Measurements from ENCODE around the gene SOX2. TPM values are rescaled to one million over a fixed set of nuclear protein-coding genes. Genes with fewer than 3 reads are reported as not detected.
"Not testable (repeated sequence)": the region's sequence is repeated elsewhere in the genome, so short reads cannot be mapped to it uniquely, and the experiment has no call there.

Gene SOX2
- total RNA-seq, 1 experiment from 2014 or later, result 189 TPM

- CTCF ChIA-PET; H3K27ac Mint-ChIP-seq; ATAC-seq; H3K36me3 Mint-ChIP-seq; POLR2A ChIA-PET; H3K9me3 Mint-ChIP-seq; H3K4me3 Mint-ChIP-seq; H3K27me3 Mint-ChIP-seq (ENCODE audit: low read depth); DNase-seq (ENCODE audit: low spot score): not testable (repeated sequence)
- TF ChIP-seq HMGA2 (CRISPR knock-in tag; IDR thresholded peaks at IDR 0.05), result peak; percentile 56; the same call in 1 of the 2 replicates
- H3K4me1 Mint-ChIP-seq, result peaks cover 29% of the 10 kb centered on the region
These were observed 52.3 kb downstream of the SOX2 start for GRCh38 chr3:181764033-181764432.

Data from WTC11 (cell line).